ENCODE data around the gene FDX2. TPM values are rescaled to one million over a fixed set of nuclear protein-coding genes. Genes with fewer than 3 reads are reported as not detected.

The FDX2 gene
- polyA plus RNA-seq, 1 experiment, result 40.1 TPM

- Histone ChIP-seq H3K36me3 (ENCODE audit: control insufficient read depth, insufficient read depth, low read length) (no peaks in the 10 kb centered on the region), H3K27me3 (ENCODE audit: control insufficient read depth, insufficient read depth, low read length) (no peaks in the 10 kb centered on the region), H3K4me3 (ENCODE audit: low read depth, low read length) (no peak overlapping the region)
- no peak for DNase-seq (ENCODE audit: low read depth)
- ChIA-PET CTCF (interaction anchor here (0.7 to 8.5 kb wide), 5 partner anchors 35 to 137 kb away, joined by 3 to 228 read pairs (median 3); partner anchors contain the start of genes CDC37 and TYK2), POLR2A (no interaction called here)
- no peak for TF ChIP-seq CTCF (IDR thresholded peaks at IDR 0.05; ENCODE audit: insufficient read depth, low read depth, low read length)
Measured at GRCh38 chr19:10266706-10267105, 49.1 kb downstream of the FDX2 start.

GRCh38 chr19:10262771-10263170 is 53.0 kb downstream of the FDX2 start:
- CTCF ChIA-PET, result interaction anchor here (1.6 to 7.8 kb wide), 3 partner anchors 125 to 153 kb away, joined by 3 to 86 read pairs (median 68); no protein-coding TSS in a partner anchor
- DNase-seq (ENCODE audit: low read depth), result no peak
- H3K36me3 ChIP-seq (ENCODE audit: control insufficient read depth, insufficient read depth, low read length), result peaks cover 8% of the 10 kb centered on the region
- POLR2A ChIA-PET, result no interaction called here
- TF ChIP-seq CTCF (IDR thresholded peaks at IDR 0.05; ENCODE audit: insufficient read depth, low read depth, low read length), result no peak
- H3K27me3 ChIP-seq (ENCODE audit: control insufficient read depth, insufficient read depth, low read length), result no peaks in the 10 kb centered on the region
- H3K4me3 ChIP-seq (ENCODE audit: low read depth, low read length), result no peak overlapping the region

- Histone ChIP-seq H3K27me3 (ENCODE audit: control insufficient read depth, insufficient read depth, low read length) (no peaks in the 10 kb centered on the region), H3K4me3 (ENCODE audit: low read depth, low read length) (no peak overlapping the region), H3K36me3 (ENCODE audit: control insufficient read depth, insufficient read depth, low read length) (peaks cover 16% of the 10 kb centered on the region)
- no peak for DNase-seq (ENCODE audit: low read depth)
- ChIA-PET CTCF (interaction anchor here (0.6 to 7.8 kb wide), 14 partner anchors 10 to 327 kb away, joined by 3 to 86 read pairs (median 4); partner anchors contain the start of genes ICAM1, ICAM5 and TYK2), POLR2A (interaction anchor here (0.6 kb wide), 1 partner anchor 127 kb away, joined by 12 read pairs; no protein-coding TSS in a partner anchor)
- no peak for TF ChIP-seq CTCF (IDR thresholded peaks at IDR 0.05; ENCODE audit: insufficient read depth, low read depth, low read length)
Measured at GRCh38 chr19:10260141-10260584, 55.7 kb downstream of the FDX2 start.

Small RNA genes lying within 50 kb of the gene (small RNA-seq; reads per million reads assigned to genes)
- gene AC011511.1 (ENCODE audit: insufficient read length, low read depth, low replicate concordance), result not detected
- gene AC011511.4 (ENCODE audit: insufficient read length, low read depth, low replicate concordance), result not detected

Other genes with a start within 250 kb of the FDX2 start
- 30.1 and 42.2 TPM in 2 replicates for gene SHFL, start 229.7 kb downstream of the FDX2 start, polyA plus RNA-seq (2011; rRNA removed)
- 0.22 and 0.25 TPM in 2 replicates for gene ANGPTL6, start 213.3 kb downstream of the FDX2 start, polyA plus RNA-seq (2011; rRNA removed)
- gene PPAN, start 209.7 kb downstream of the FDX2 start, polyA plus RNA-seq (2011; rRNA removed), result 16.9 and 18.1 TPM in 2 replicates
- 1.6 and 2.4 TPM in 2 replicates for gene P2RY11, start 204.3 kb downstream of the FDX2 start, polyA plus RNA-seq (2011; rRNA removed)
- gene EIF3G, start 196.1 kb downstream of the FDX2 start, polyA plus RNA-seq (2011; rRNA removed), result 129 and 169 TPM in 2 replicates
- gene DNMT1, start 121.1 kb downstream of the FDX2 start, polyA plus RNA-seq (2011; rRNA removed), result 27.4 and 31.5 TPM in 2 replicates
- 10.4 and 12.5 TPM in 2 replicates for gene S1PR2, start 84.7 kb downstream of the FDX2 start, polyA plus RNA-seq (2011; rRNA removed)
- 35.4 and 58.7 TPM in 2 replicates for gene MRPL4, start 63.8 kb downstream of the FDX2 start, polyA plus RNA-seq (2011; rRNA removed)
- gene ICAM1, start 44.9 kb downstream of the FDX2 start, polyA plus RNA-seq (2011; rRNA removed), result 42.5 and 55.9 TPM in 2 replicates
- 1.1 and 1.5 TPM in 2 replicates for gene ICAM4, start 29.1 kb downstream of the FDX2 start, polyA plus RNA-seq (2011; rRNA removed)
- gene ICAM5, start 26.1 kb downstream of the FDX2 start, polyA plus RNA-seq (2011; rRNA removed), result 6.7 and 9.2 TPM in 2 replicates
- 1.2 TPM in 2 replicates for gene ZGLP1, start 6.2 kb downstream of the FDX2 start, polyA plus RNA-seq (2011; rRNA removed)
- 2.5 and 5.1 TPM in 2 replicates for gene RAVER1, start 17.5 kb upstream of the FDX2 start, polyA plus RNA-seq (2011; rRNA removed)
- 11.7 and 17.3 TPM in 2 replicates for gene ICAM3, start 23.6 kb upstream of the FDX2 start, polyA plus RNA-seq (2011; rRNA removed)
- 31.7 and 40.9 TPM in 2 replicates for gene TYK2, start 64.6 kb upstream of the FDX2 start, polyA plus RNA-seq (2011; rRNA removed)
- gene CDC37, start 87.5 kb upstream of the FDX2 start, polyA plus RNA-seq (2011; rRNA removed), result 361 and 429 TPM in 2 replicates
- gene PDE4A, start 104.5 kb upstream of the FDX2 start, polyA plus RNA-seq (2011; rRNA removed), result 3.4 and 4.2 TPM in 2 replicates
- 47.3 and 114 TPM in 2 replicates for gene KEAP1, start 187.3 kb upstream of the FDX2 start, polyA plus RNA-seq (2011; rRNA removed)
- gene S1PR5, start 201.4 kb upstream of the FDX2 start, polyA plus RNA-seq (2011; rRNA removed), result 0.23 and 0.40 TPM in 2 replicates
- gene ATG4D, start 227.9 kb upstream of the FDX2 start, polyA plus RNA-seq (2011; rRNA removed), result 6.8 and 13.0 TPM in 2 replicates
- 8.4 and 10.0 TPM in 2 replicates for gene KRI1, start 250.0 kb upstream of the FDX2 start, polyA plus RNA-seq (2011; rRNA removed)

Data from BJ (cell line).